NB4 (cell line): ENCODE measurements around the gene L3MBTL4.

Experiments
- DNase-seq: peaks from one replicate; pipeline ENCODE4 v3.0.0; 2010; ENCODE audit warnings: low read depth
- H3K4me3 ChIP-seq: one replicate; pipeline ENCODE4 v1.5.1; 2011; ENCODE audit warnings: mild to moderate bottlenecking, low read depth, low read length, moderate library complexity
- MAX ChIP-seq: IDR thresholded peaks from 2 replicates; pipeline ENCODE4 v1.6.1; 2011; ENCODE audit warnings: low read depth, low read length
- MYC ChIP-seq: IDR thresholded peaks from 2 replicates; pipeline ENCODE4 v1.6.1; 2011; ENCODE audit warnings: low read depth, low read length
- POLR2A ChIP-seq: IDR thresholded peaks from 2 replicates; pipeline ENCODE4 v1.6.1; 2011; ENCODE audit warnings: mild to moderate bottlenecking; ENCODE audit not compliant: insufficient read length; ENCODE audit errors: extremely low read depth
- TF ChIP-seq, protein P1 (sequence below): IDR thresholded peaks from one replicate; pipeline ENCODE4 v1.5.1; 2012; ENCODE audit warnings: low read depth, low read length

Gene L3MBTL4

DNA sequence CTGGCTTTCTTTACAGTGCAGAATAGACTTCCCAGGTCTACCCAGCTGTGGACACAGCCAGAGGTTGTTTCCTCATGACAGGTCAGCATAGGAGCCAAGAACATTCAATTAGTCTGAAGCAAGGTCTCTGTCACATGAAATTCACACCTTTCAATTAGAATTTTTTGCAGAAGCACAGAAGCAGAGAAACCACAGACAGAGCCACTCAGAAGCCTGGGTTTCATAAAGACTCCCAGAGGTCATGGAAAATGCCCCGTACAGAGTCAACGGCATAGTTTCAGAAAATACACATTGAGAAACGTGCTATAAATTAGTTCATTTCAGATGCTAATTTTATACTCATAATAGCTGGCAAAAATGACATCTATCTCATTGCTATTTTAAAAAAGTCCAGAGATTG lies 432.4 kb downstream of the L3MBTL4 start:
- H3K4me3 ChIP-seq, result no peak overlapping the region
- TF ChIP-seq MAX (no peak), POLR2A (no peak), MYC (no peak)
- TF ChIP-seq, protein P1, sequence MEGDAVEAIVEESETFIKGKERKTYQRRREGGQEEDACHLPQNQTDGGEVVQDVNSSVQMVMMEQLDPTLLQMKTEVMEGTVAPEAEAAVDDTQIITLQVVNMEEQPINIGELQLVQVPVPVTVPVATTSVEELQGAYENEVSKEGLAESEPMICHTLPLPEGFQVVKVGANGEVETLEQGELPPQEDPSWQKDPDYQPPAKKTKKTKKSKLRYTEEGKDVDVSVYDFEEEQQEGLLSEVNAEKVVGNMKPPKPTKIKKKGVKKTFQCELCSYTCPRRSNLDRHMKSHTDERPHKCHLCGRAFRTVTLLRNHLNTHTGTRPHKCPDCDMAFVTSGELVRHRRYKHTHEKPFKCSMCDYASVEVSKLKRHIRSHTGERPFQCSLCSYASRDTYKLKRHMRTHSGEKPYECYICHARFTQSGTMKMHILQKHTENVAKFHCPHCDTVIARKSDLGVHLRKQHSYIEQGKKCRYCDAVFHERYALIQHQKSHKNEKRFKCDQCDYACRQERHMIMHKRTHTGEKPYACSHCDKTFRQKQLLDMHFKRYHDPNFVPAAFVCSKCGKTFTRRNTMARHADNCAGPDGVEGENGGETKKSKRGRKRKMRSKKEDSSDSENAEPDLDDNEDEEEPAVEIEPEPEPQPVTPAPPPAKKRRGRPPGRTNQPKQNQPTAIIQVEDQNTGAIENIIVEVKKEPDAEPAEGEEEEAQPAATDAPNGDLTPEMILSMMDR, result no peak
- no peak for DNase-seq

GRCh38 chr18:5980721-5981120 lies 434.0 kb downstream of the L3MBTL4 start:
- H3K4me3 ChIP-seq, result no peak overlapping the region
- TF ChIP-seq, protein P1, result no peak
- TF ChIP-seq POLR2A (no peak), MYC (no peak), MAX (no peak)
- no peak for DNase-seq

GRCh38 chr18:5979971-5980457 lies 434.7 kb downstream of the L3MBTL4 start:
- DNase-seq, result no peak
- TF ChIP-seq POLR2A, result no peak
- TF ChIP-seq, protein P1, result no peak
- TF ChIP-seq MAX, result no peak
- TF ChIP-seq MYC, result no peak
- H3K4me3 ChIP-seq, result no peak overlapping the region

GRCh38 chr18:5979176-5979888 lies 435.4 kb downstream of the L3MBTL4 start:
- no peak for DNase-seq
- H3K4me3 ChIP-seq, result no peak overlapping the region
- no peak for TF ChIP-seq MAX
- TF ChIP-seq, protein P1, result no peak
- TF ChIP-seq MYC, result no peak
- no peak for TF ChIP-seq POLR2A

GRCh38 chr18:5977022-5977421 lies 437.7 kb downstream of the L3MBTL4 start:
- no peak for TF ChIP-seq POLR2A
- TF ChIP-seq MYC, result no peak
- TF ChIP-seq, protein P1, result no peak
- no peak for TF ChIP-seq MAX
- no peak overlapping the region for H3K4me3 ChIP-seq
- DNase-seq, result no peak
